Activated B cell treated with CpG ODN at 0.5 μM for 24 hours (primary cell): ENCODE measurements around the gene NOS1AP. TPM values are rescaled to one million over a fixed set of nuclear protein-coding genes. Genes with fewer than 3 reads are reported as not detected.
"Not testable (repeated sequence)": the region's sequence is repeated elsewhere in the genome, so short reads cannot be mapped to it uniquely, and the experiment has no call there.

Experiments used
- ATAC-seq: fragments of 200-7000 bp; cut with Tn5 transposase; one replicate; pipeline ENCODE4 v1.10.0; 2021; ENCODE audit warnings: low read depth, mild to moderate bottlenecking, moderate library complexity
- CTCF ChIA-PET: fragments of 350-600 bp; sonication (Branson Sonifier 250); formaldehyde crosslinking; loops from one replicate; lab custom pipeline; 2021; ENCODE audit warnings: antibody characterized with exemption; lab: Charles Lee
- POLR2A ChIA-PET: fragments of 350-600 bp; sonication (Branson Sonifier 250); formaldehyde crosslinking; loops from one replicate; lab custom pipeline; 2021; ENCODE audit warnings: antibody characterized with exemption; lab: Charles Lee
- DNase-seq: peaks from one replicate; pipeline ENCODE4 v3.0.0; 2022
- H3K27ac Mint-ChIP-seq: one replicate; pipeline ENCODE4 v1.8.0; 2020; ENCODE audit warnings: mixed read lengths
- H3K27me3 Mint-ChIP-seq: one replicate; pipeline ENCODE4 v1.8.0; 2021; ENCODE audit warnings: mixed read lengths
- H3K36me3 Mint-ChIP-seq: one replicate; pipeline ENCODE4 v1.8.0; 2021; ENCODE audit warnings: low read depth, mixed read lengths
- H3K4me1 Mint-ChIP-seq: one replicate; pipeline ENCODE4 v1.8.0; 2021; ENCODE audit warnings: mixed read lengths
- H3K4me3 Mint-ChIP-seq: one replicate; pipeline ENCODE4 v1.8.0; 2020; ENCODE audit warnings: mild to moderate bottlenecking, mixed read lengths
- H3K9me3 Mint-ChIP-seq: one replicate; pipeline ENCODE4 v1.8.0; 2020; ENCODE audit warnings: mixed read lengths
- CTCF ChIP-seq: fragments of 200-600 bp; IDR thresholded peaks from one replicate; pipeline ENCODE4 v1.8.0; 2022; ENCODE audit warnings: antibody characterized with exemption, mild to moderate bottlenecking
- intact Hi-C: fragments of 100-400 bp; cut with micrococcal nuclease; formaldehyde crosslinking; loops from one replicate; pipeline ENCODE4 v1.15.1; 2024
- total RNA-seq: library from RNA; stranded (reverse); gene quantifications from 2 replicates; pipeline ENCODE4 v1.2.3, GENCODE V29; 2022

Gene NOS1AP
- total RNA-seq, 1 donor from 2014 or later, result not detected

- TF ChIP-seq CTCF, result no peak
- H3K4me1 Mint-ChIP-seq, result no peaks in the 10 kb centered on the region
- no peak overlapping the region for H3K27ac Mint-ChIP-seq
- ChIA-PET POLR2A (no interaction called here), CTCF (no interaction called here)
- H3K4me3 Mint-ChIP-seq, result no peak overlapping the region
- no peak for ATAC-seq
- no peak for DNase-seq
- intact Hi-C loops, result no loop called here
- H3K36me3 Mint-ChIP-seq, result peaks cover 2% of the 10 kb centered on the region
- peaks cover 45% of the 10 kb centered on the region for H3K27me3 Mint-ChIP-seq
- peaks cover 3% of the 10 kb centered on the region for H3K9me3 Mint-ChIP-seq
Observed at GRCh38 chr1:162079030-162079429, 9.5 kb downstream of the NOS1AP start.

DNA sequence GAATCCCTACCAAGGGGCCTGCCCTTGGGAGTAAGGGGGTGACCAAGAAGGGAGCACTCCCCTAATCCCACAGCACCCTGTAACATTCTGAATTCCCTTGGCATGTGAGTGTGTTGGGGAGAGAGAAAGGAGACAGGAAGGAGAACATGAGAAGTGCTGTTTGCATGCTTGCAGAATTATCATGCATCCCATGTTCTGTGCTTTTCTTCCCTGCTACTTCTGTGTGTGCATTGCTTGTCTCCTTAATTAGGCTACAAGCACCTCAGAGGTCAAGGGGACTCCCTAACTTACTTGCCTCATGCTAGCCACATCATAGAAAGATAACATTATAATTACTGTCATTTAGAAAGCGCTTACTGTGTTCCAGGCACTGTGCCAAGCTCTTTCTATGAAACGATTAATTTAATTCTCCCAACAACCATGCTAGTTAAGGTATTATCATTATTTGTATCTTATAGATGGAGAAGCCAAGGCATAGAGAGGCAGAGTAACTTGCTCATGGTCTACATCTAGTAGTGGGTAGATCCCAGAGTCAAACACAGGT lies 11.1 kb downstream of the NOS1AP start:
- no peak for DNase-seq
- ChIA-PET POLR2A (no interaction called here), CTCF (no interaction called here)
- Mint-ChIP-seq H3K27ac (no peak overlapping the region), H3K4me3 (no peak overlapping the region), H3K36me3 (peaks cover 3% of the 10 kb centered on the region), H3K9me3 (peaks cover 4% of the 10 kb centered on the region), H3K27me3 (peaks cover 43% of the 10 kb centered on the region), H3K4me1 (no peaks in the 10 kb centered on the region)
- ATAC-seq, result no peak
- TF ChIP-seq CTCF, result no peak
- intact Hi-C loops, result no loop called here

DNA sequence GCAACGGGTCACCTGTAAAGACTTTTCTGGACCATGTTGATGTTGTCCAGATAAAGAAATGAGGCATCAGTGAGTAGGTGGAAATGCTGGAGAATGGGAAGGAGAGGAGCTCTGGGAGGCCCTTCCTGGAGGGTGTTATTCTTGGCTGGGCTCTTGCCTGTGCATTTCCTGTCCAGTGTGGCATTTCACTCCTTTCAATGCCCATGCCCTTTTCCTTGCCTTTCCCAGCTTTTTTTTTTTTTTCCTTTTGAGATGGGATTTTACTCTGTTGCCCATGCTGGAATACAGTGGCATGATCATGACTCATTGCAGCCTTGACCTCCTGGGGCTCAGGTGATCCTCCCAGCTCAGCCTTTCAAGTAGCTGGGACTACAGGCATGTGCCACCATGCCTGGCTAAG lies 11.8 kb downstream of the NOS1AP start:
- Mint-ChIP-seq H3K36me3 (peaks cover 3% of the 10 kb centered on the region), H3K4me1 (no peaks in the 10 kb centered on the region), H3K27me3 (peaks cover 45% of the 10 kb centered on the region), H3K9me3 (peaks cover 4% of the 10 kb centered on the region), H3K27ac (no peak overlapping the region), H3K4me3 (no peak overlapping the region)
- intact Hi-C loops, result no loop called here
- ChIA-PET CTCF (no interaction called here), POLR2A (no interaction called here)
- TF ChIP-seq CTCF, result no peak
- no peak for DNase-seq
- ATAC-seq, result no peak

GRCh38 chr1:162082080-162082479 lies 12.6 kb downstream of the NOS1AP start:
- ATAC-seq, CTCF ChIA-PET, H3K27ac Mint-ChIP-seq, H3K4me1 Mint-ChIP-seq, H3K9me3 Mint-ChIP-seq, intact Hi-C loops, H3K36me3 Mint-ChIP-seq, H3K4me3 Mint-ChIP-seq, POLR2A ChIA-PET, DNase-seq: not testable (repeated sequence)
- peaks cover 44% of the 10 kb centered on the region for H3K27me3 Mint-ChIP-seq

DNA sequence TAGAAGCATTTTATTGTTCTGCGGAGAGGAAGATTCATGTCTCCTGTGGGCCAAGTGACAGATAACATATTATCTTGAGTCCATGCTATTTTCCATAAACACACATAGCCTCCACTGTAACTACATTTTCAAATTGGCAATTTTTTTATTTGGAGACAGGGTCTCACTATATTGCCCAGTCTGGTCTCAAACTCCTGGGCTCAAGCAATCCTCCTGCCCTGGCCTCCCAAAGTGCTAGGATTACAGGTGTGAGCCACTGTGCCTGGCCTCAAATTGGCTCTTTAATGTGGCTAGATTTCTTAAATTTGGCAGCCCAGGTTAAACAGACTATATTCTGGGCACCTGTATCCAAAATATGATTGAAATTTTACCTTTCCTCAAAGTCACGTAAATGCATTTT lies 13.8 kb downstream of the NOS1AP start:
- CTCF ChIA-PET, result no interaction called here
- TF ChIP-seq CTCF, result no peak
- H3K4me1 Mint-ChIP-seq, result no peaks in the 10 kb centered on the region
- H3K4me3 Mint-ChIP-seq, result no peak overlapping the region
- ATAC-seq (no peak), DNase-seq (no peak)
- H3K27me3 Mint-ChIP-seq, result peaks cover 35% of the 10 kb centered on the region
- POLR2A ChIA-PET, result no interaction called here
- H3K36me3 Mint-ChIP-seq, result peaks cover 3% of the 10 kb centered on the region
- H3K27ac Mint-ChIP-seq, result no peak overlapping the region
- intact Hi-C loops, result no loop called here
- H3K9me3 Mint-ChIP-seq, result peaks cover 4% of the 10 kb centered on the region

DNA sequence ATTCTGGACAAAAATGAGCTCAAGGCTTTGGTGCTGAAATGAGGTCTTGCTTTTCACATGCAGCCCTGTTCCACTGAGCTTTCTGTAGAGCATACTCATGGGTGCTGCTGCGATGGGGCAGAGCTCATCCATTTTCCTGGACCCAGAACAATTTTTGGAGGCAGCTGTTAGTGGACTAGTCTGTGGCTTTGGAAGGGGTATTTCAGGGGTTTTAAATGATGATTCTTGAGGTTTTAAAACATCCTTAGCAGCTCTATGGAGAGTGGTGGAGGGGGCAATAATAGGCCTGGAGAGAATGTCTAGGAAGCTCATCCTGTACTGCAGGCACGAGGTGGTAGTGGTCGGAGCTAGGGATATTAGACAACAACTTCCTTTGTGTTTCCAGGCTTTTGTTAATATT lies 16.5 kb downstream of the NOS1AP start:
- Mint-ChIP-seq H3K36me3 (peaks cover 3% of the 10 kb centered on the region), H3K27ac (no peak overlapping the region), H3K4me1 (no peaks in the 10 kb centered on the region), H3K9me3 (peaks cover 4% of the 10 kb centered on the region), H3K27me3 (peaks cover 24% of the 10 kb centered on the region), H3K4me3 (no peak overlapping the region)
- ATAC-seq (no peak), DNase-seq (no peak)
- intact Hi-C loops, result no loop called here
- CTCF ChIA-PET, result no interaction called here
- POLR2A ChIA-PET, result no interaction called here
- TF ChIP-seq CTCF, result no peak
